ENCODE data around the gene ZNF333. TPM values are rescaled to one million over a fixed set of nuclear protein-coding genes. Genes with fewer than 3 reads are reported as not detected.

The ZNF333 gene
- total RNA-seq, 1 donor from 2014 or later = 22.5 TPM

DNA sequence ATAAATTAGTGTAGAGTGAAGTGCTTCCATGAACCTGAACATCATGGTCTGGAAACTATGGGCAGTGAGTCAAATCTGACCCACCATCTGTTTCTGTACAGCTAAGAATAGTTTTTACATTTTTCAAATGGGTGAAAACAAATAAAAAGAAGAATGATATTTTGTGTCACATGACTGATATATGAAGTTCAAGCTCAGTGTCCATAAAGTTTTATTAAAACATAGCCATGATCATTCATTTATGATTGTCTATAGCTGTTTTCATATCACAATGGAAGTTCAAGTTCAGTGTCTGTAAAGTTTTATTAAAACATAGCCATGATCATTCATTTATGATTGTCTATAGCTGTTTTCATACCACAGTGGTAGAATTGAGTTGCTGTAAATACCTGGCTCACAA is 42.7 kb downstream of the ZNF333 start:
- no peak for DNase-seq (ENCODE audit: extremely low spot score, unreplicated experiment)
- Mint-ChIP-seq H3K4me3 (no peak overlapping the region), H3K36me3 (no peaks in the 10 kb centered on the region), H3K4me1 (ENCODE audit: unreplicated experiment) (no peaks in the 10 kb centered on the region), H3K9me3 (peaks cover 6% of the 10 kb centered on the region), H3K27me3 (no peaks in the 10 kb centered on the region), H3K27ac (no peak overlapping the region)
- TF ChIP-seq, protein P1, sequence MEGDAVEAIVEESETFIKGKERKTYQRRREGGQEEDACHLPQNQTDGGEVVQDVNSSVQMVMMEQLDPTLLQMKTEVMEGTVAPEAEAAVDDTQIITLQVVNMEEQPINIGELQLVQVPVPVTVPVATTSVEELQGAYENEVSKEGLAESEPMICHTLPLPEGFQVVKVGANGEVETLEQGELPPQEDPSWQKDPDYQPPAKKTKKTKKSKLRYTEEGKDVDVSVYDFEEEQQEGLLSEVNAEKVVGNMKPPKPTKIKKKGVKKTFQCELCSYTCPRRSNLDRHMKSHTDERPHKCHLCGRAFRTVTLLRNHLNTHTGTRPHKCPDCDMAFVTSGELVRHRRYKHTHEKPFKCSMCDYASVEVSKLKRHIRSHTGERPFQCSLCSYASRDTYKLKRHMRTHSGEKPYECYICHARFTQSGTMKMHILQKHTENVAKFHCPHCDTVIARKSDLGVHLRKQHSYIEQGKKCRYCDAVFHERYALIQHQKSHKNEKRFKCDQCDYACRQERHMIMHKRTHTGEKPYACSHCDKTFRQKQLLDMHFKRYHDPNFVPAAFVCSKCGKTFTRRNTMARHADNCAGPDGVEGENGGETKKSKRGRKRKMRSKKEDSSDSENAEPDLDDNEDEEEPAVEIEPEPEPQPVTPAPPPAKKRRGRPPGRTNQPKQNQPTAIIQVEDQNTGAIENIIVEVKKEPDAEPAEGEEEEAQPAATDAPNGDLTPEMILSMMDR (conservative IDR thresholded peaks at IDR 0.05) = no peak

DNA sequence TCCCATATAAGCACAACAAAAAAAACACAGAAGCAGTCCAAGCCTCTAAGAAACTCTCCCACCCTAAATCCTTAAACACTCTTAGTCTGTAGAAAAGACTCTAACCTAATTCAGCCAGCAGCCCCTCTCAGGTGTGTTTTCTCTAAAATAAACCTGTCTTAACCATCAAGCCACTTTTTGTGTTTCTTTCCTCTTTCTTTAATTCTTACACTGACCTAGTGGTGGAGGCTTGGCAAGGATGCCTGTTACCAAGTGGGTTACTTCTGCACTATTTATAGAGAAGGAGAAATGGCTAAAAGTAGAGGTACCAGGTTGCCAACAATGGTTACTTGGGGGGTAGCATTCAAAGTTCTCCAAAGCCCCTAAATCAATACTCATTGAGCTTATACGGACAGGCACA is 43.7 kb downstream of the ZNF333 start:
- Mint-ChIP-seq H3K4me1 (ENCODE audit: unreplicated experiment) (no peaks in the 10 kb centered on the region), H3K4me3 (no peak overlapping the region), H3K9me3 (peaks cover 6% of the 10 kb centered on the region), H3K27ac (no peak overlapping the region), H3K27me3 (no peaks in the 10 kb centered on the region), H3K36me3 (no peaks in the 10 kb centered on the region)
- DNase-seq (ENCODE audit: extremely low spot score, unreplicated experiment) = no peak
- TF ChIP-seq, protein P1 (conservative IDR thresholded peaks at IDR 0.05) = no peak

DNA sequence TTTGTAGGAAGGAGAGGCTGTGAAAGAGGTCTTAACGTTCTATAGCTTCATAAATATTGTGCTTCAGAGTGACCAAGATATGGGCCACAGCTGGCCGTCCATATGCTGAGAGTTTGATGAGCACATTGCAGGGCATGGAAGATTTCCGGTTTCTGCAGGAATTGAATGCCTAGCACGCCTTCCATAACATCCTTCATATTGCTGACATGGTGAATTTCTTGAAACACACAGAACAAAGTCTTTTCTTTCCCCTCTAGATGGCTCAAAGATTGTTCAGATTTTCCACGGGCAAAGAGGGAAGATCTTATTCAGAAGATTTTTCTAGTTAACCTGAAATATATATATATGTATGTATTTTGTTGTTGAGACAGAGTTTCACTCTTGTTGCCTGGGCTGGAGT is 46.1 kb downstream of the ZNF333 start:
- H3K27ac Mint-ChIP-seq = no peak overlapping the region
- peaks cover 6% of the 10 kb centered on the region for H3K9me3 Mint-ChIP-seq
- DNase-seq (ENCODE audit: extremely low spot score, unreplicated experiment) = no peak
- TF ChIP-seq, protein P1 (conservative IDR thresholded peaks at IDR 0.05) = no peak
- no peak overlapping the region for H3K4me3 Mint-ChIP-seq
- H3K36me3 Mint-ChIP-seq = no peaks in the 10 kb centered on the region
- H3K4me1 Mint-ChIP-seq (ENCODE audit: unreplicated experiment) = no peaks in the 10 kb centered on the region
- no peaks in the 10 kb centered on the region for H3K27me3 Mint-ChIP-seq

DNA sequence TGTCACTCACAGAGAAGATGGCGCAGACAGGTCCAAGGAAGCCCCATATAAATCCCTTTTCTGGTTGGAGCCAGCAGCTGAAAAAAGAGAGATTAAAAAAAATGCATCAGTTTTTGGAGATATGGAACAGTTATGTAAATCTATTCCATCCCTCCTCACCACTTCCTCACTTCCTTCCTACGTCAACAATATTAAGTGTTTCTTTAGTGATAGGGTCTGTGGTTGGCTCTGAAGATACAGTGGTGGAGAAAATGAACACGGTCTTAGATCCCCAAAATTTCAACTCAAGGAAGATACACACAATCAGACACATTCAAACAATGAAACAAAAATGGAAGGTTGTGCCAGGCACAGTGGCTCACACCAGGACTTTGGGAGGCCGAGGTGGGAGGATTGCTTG is 57.0 kb downstream of the ZNF333 start:
- Mint-ChIP-seq H3K9me3 (no peaks in the 10 kb centered on the region), H3K4me1 (ENCODE audit: unreplicated experiment) (no peaks in the 10 kb centered on the region), H3K4me3 (no peak overlapping the region), H3K27ac (no peak overlapping the region), H3K27me3 (no peaks in the 10 kb centered on the region), H3K36me3 (no peaks in the 10 kb centered on the region)
- no peak for DNase-seq (ENCODE audit: extremely low spot score, unreplicated experiment)
- TF ChIP-seq, protein P1 (conservative IDR thresholded peaks at IDR 0.05) = no peak

DNA sequence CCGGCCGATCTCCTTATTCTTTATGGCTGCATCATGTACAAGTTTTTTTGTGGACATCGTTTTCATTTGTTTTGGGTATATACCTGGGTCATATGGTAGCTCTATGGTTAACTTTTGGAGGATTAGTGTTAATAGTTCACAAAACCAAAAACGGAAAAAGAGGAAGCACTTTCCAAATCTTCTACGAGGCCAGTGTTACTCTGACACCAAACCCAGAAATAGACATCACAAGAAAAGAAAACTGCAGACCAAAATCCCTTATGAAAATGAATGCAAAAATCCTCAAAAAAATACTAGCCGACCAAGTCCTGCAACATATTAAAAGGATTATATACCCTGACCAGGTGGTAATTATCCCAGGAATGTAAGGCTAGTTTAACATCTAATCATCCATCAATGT is 58.8 kb downstream of the ZNF333 start:
- H3K4me3 Mint-ChIP-seq = no peak overlapping the region
- DNase-seq (ENCODE audit: extremely low spot score, unreplicated experiment) = no peak

More for the DNA sequence above, 58.8 kb downstream of the ZNF333 start:
- no peaks in the 10 kb centered on the region for H3K27me3 Mint-ChIP-seq
- H3K27ac Mint-ChIP-seq = no peak overlapping the region
- TF ChIP-seq, protein P1 (conservative IDR thresholded peaks at IDR 0.05) = no peak
- no peaks in the 10 kb centered on the region for H3K4me1 Mint-ChIP-seq (ENCODE audit: unreplicated experiment)
- H3K36me3 Mint-ChIP-seq = no peaks in the 10 kb centered on the region
- H3K9me3 Mint-ChIP-seq = no peaks in the 10 kb centered on the region
